GM19025 (cell line): ENCODE results near the gene OR6J1.
"Not testable (repeated sequence)": the region's sequence is repeated elsewhere in the genome, so short reads cannot be mapped to it uniquely, and the experiment has no call there.

Experiments
- ATAC-seq: cut with Tn5 transposase; IDR thresholded peaks from one replicate; pipeline ENCODE4 v1.9.1; 2021; ENCODE audit warnings: mild to moderate bottlenecking, low read depth, moderate library complexity; ENCODE audit not compliant: unreplicated experiment

The OR6J1 gene

DNA sequence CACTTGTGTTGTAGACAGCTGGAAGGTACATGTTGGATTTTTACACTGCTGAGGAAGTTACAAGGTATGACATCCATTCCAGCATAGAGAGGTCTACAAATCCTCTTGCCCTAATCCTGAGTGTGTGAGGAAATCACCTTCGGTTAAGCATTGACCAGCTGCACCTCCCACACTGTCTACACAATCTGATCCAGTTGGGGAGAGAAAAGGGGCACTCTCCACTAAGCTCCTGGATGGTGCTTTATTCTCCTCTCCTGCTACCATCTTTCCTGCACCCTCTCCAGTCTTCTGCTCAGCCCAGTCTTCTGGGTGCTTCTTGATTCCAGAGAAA lies at the start of gene OR6J1:
Gene OR6J1 (minus strand): TSS at position 48 of the 331 bp plus-strand sequence. CDS start 9,541 bp downstream, outside the sequence.
- no peak for ATAC-seq

DNA sequence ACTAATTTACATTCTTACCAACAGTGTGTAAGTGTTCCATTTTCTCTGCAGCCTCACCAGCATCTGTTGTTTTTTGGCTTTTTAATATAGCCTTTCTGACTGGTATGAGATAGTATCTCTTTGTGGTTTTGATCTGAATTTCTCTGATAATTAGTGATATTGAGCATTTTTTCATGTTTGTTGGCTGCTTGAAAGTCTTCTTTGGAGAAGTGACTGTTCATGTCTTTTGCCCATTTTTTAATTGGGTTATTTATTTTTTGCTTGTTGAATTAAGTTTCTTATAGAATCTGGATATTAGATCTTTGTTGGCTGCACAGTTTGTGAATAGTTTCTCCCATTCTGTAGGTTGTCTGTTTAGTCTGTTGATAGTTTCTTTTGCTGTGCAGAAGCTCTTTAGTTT lies 48.0 kb upstream of the OR6J1 start:
- no peak for ATAC-seq

DNA sequence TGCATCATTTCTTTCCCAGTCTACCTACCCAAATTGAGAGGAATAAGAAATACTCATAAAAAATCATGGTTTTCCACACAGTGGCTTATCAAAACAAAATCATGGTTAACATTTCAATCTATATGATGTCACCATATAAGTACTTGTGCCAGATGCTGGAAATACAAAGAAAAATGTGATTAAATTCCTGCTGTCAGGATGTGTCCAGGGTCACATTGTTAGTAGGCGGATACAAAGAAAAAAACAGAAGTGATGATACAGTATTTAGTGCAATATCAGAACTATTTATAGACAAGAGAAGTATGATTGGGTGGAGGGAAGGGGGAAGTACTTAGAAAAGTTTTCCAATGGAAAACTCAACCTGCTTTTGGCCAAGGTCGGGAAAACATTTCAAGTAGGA lies 47.0 kb upstream of the OR6J1 start:
- no peak for ATAC-seq

DNA sequence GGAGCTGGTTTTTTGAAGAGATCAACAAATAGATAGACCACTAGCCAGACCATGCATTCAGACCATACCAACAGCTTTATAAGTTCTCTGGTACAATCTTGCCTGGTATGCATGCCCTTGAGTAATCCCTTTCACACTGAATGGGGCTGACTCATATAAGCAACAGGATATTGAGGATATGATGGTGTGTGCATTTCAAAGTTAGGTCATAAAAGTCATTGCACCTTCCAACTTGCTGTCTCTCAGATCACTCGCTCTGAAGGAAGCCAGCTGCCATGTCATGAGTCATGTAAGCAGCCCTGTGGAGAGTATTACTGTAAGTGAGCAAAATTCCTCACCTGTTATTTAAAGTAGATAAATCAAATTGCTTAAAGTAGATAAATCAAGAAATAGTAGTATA lies 45.0 kb upstream of the OR6J1 start:
- no peak for ATAC-seq

DNA sequence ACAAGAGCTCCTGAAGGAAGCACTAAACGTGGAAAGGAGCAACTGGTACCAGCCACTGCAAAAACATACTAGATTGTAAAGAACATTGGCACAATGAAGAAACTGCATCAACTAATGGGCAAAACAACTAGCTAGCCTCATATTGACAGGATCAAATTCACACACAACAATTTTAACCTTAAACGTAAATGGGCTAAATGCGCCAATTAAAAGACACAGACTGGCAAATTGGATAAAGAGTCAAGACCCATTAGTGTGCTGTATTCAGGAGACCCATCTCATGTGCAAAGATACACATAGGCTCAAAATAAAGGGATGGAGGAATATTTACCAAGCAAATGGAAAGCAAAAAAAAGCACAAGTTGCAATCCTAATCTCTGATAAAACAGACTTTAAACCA lies 43.8 kb upstream of the OR6J1 start:
- ATAC-seq, result not testable (repeated sequence)

DNA sequence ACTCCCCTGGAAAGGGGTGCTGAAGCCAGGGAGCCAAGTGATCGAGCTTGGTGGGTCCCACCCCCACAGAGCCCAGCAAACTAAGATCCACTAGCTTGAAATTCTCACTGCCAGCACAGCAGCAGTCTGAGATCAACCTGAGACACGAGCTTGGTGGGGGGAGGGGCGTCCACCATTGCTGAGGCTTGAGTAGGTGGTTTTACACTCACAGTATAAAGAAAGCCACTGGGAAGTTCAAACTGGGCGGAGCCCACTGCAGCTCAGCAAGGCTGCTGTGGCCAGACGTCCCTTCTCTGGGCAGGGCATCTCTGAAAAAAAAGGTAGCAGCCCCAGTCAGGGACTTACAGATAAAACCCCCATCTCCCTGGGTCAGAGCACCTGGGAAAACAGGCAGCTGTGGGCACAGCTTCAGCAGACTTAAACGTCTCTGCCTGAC lies 42.0 kb upstream of the OR6J1 start:
- ATAC-seq, result not testable (repeated sequence)

DNA sequence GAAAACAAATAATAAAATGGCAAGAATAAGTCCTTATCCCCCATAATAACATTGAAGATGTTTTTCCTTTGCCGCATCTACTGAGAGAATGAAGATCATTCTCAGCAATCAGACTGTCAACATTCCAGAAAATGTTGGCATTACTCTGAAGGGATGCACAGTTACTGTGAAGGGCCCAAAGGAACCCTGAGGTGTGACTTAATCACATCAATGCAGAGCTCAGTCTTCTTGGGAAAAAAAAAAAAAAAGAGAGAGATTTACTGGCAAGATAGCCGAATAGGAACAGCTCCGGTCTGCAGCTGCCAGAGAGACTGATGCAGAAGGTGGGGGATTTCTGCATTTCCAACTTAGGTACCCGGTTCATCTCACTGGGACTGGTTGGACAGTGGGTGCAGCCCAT lies 41.3 kb upstream of the OR6J1 start:
- ATAC-seq, result no peak

DNA sequence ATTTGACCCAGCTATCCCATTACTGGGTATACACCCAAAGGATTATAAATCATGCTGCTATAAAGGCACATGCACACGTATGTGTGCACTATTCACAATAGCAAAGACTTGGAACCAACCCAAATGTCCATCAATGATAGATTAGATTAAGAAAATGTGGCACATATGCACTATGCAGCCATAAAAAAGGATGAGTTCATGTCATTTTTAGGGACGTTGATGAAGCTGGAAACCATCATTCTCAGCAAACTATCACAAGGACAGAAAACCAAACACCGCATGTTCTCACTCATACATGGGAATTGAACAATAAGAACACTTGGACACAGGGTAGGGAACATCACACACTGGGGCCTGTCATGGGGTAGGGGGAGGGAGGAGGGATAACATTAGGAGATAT lies 39.3 kb upstream of the OR6J1 start:
- not testable (repeated sequence) for ATAC-seq

DNA sequence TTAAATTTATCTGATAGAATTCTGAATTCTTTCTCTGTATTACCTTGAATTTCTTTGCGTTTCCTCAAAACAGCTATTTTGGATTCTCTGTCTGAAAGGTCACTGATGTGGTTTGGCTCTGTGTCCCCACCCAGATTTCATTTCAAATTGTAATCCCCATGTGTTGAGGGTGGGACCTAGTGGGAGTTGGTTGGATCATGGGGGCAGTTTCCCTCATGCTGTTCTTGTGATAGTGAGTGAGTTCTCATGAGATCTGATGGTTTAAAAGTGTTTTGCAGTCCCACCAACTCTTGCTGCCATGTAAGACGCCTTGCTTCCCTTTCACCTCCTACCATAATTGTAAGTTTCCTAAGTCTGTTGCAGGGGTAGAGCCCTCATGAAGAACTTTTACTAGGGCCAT lies 34.1 kb upstream of the OR6J1 start:
- ATAC-seq, result no peak

DNA sequence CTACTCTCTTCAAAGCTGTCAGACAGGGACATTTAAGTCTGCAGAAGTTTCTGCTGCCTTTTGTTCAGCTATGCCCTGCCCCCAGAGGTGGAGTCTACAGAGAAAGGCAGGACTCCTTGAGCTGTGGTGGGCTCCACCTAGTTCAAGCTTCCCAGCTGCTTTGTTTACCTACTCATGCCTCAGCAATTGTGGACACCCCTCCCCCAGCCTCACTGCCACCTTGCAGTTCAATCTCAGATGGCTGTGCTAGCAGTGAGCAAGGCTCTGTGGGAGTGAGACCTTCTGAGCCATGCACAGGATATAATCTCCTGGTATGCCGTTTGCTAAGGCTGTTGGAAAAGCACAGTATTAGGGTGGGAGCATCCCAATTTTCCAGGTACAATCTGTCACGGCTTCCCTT lies 33.4 kb upstream of the OR6J1 start:
- not testable (repeated sequence) for ATAC-seq

DNA sequence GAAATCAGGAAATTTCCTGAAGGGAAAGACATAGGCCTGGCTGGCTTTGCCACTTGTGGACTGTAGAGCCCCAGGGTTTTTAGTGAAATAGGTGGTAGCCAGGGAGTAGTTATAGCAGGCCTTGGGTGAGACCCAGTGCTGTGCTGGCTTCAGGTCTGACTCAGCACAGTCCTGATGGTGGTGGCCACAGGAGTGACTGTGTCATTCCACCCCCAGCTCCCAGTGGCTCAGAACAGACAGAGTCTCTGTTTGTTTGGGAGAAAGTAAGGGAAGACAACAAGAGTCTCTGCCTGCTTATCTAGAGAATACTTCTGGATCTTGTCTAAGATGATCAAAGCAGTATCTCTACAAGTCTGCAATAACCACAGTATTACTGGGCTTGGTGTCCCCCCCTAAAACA lies 27.5 kb upstream of the OR6J1 start:
- ATAC-seq, result no peak

DNA sequence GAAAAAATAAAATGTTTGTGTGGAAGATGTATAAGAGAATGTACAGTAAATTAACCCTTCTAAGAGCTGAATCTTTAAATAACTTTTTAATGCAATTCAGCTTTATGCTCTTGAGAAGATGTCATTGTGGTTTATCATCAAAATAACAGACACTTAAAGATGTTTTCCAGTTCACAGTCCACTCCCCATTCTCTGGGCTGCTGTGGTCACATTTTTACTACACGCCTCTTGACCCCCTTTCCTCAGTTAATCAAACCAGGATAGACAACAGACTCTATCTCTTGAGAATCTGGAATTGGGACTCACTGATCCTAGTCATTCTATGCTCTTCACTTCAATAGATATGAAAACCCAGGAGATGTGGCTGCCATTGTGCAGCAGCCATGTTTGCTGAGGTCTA lies 24.7 kb upstream of the OR6J1 start:
- no peak for ATAC-seq

DNA sequence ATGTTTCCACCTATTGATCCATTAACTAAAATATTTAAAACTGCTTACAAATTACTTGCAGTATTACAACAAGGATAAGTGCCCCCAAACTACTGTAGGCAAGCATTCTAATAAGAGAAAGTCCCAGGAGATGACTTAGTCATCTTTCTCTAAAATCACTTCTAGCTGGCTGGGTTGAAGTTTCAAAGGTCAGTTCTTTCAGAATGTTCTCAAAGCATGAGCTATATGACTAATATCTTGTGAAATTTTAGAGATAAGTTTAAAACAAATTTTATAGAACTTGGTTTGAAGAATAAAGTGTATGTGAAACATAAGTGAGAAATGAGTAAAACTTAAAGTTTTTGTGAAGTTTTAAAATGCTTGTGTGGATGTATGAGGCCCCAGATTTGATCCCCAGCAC lies 24.3 kb upstream of the OR6J1 start:
- ATAC-seq, result no peak

DNA sequence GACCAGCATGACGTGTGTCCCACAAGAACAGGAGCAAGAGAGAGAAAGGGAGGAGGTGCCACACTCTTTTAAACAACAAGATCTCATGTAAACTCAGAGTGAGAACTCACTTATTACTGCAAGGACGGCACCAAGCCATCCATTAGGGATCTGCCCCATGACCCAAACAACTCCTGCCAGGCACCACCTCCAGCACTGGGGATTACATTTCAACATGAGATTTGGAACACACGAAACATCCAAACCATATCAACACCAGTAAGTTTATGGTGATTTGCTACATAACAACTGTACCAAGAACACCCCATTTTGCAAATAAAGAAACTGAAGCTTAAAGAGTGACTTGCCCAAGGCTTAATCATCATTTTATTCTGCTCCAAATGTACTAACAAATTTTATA lies 23.7 kb upstream of the OR6J1 start:
- ATAC-seq, result no peak

DNA sequence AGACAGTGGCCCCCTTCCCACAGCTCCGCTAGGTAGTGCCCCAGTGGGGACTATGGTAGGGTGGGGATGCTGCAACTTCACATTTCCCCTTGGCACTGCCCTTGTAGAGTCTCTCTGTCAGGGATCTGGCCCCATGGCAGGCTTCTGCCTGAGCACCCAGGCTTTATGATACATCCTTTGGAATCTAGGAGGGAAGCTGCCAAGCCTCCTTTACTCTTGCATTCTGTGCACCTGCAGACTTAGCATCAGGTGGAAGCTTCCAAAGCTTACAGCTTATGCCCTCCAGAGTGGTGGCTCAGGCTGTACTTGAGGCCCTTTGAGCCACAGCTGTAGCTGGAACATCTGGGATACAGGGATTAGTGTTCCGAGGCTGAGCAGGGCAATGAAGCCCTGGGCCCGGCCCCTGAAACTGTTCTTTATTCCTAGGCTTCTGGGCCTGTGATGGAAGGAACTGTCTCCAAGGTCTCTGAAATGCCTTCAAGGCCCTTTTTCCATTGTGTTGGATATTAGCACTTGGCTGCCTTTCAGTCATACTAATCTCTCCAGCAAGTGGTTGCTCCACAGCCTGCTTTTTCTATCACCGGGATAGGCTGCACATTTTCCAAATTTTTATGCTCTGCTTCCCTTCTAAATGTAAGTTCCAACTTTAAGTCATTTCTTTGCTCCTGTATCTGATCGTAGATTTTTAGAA lies 22.2 kb upstream of the OR6J1 start:
- ATAC-seq, result no peak

DNA sequence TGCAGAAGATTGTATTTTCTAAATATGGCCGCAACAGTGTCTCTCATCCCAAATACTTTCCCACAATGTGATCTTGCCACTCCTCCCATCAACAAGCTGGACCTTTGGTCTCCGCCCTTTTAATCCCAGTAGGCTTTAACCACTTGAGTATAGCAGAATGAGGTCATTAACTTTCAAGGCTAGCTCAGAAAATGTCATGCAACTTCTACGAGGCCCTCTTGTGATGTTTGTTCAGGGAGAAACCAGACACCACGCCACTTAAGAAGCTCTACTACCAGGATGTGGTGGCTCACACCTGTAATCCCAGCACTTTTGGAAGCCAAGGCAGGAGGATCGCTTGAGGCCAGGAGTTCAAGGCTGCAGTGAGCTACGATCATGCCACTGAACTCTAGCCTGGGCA lies 20.1 kb upstream of the OR6J1 start:
- no peak for ATAC-seq

DNA sequence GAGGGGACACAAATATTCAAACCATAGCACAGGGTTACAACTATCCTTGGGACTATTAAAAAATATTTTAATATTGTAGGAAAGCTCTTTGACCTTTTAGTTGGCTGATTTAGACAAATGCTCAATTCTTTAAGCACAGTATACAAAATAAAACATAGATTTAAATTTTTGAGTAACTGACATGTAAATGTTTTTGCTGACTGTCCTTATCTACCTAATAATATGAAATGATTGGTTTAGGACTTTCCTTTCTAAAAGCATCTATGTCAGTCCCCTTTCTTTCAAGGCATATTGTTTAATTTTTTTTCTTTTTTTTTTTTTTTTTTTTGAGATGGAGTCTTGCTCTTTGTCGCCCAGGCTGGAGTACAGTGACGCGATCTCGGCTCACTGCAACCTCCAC lies 16.5 kb upstream of the OR6J1 start:
- ATAC-seq, result no peak

DNA sequence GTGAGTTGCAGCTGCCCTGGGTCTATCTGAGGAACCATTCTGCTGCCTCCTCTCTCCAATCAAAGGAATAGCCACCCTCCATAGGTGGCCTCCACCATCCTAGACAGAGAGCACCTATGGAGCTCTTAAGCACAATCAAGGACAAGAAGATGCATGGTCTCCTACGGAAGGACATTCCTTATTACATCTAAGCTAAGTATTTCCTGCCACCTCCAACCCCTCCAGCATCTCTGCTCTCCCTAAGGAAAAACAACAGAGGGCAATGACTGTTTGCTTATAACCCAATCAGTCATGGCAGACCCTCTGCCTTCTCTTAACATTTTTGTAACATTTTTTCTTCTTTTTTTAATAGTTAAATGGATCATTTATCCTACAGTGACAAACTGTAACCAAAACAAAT lies 14.8 kb upstream of the OR6J1 start:
- ATAC-seq, result no peak

DNA sequence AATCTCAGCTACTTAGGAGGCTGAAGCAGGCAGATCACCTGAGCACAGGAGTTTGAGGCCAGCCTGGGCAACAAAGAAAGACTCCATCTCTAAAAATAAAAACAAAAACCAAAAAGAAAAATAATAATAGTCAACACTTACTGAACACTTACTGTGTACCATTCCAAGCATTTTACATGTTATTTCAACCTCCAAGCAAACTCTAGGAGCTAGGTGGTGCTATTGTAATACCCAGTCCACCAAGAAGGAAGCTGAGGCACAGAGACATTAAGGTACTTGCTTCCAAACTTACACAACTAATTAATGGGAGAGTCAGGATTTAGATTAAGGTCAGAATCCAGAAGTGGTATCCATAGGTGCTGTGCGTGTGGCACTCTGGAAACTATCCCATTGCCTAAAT lies 13.7 kb upstream of the OR6J1 start:
- no peak for ATAC-seq

DNA sequence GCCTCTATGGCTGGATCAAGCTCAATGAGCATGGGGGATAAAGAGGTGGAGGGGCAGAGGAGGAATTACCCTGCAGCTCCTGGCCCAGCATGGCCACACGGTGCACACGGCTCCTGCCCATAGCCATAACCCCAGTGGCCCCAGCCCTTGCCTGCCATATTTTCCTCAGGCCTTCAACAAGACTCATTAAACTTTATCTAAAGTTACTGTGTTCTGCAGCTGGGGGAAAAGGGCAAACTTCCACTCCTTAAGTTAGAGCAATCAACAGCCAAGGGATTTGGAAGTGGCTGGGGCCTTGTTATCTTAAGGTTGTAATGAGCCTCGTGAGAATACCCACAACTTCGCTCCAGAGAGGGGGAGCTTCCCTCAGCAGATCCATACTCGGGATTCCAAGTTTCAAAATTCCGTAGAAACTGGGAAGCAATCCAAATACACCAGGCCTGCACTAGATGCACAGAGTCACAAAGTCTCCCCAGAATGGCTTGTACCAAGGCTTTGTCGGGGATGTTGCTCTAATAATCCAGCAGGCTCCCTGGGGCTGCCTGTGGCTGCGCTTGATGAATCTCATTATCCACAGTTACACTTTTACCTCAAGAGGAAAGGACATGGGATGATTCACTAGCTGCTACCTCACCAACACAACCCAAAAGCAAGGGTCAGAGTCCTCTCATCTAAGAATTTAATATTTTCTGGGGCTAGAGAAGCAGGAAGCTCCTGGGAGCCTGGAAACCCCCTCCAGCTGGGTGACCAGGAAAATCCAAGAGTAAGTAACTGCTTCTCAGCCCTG lies 13.0 kb upstream of the OR6J1 start:
- ATAC-seq, result no peak

DNA sequence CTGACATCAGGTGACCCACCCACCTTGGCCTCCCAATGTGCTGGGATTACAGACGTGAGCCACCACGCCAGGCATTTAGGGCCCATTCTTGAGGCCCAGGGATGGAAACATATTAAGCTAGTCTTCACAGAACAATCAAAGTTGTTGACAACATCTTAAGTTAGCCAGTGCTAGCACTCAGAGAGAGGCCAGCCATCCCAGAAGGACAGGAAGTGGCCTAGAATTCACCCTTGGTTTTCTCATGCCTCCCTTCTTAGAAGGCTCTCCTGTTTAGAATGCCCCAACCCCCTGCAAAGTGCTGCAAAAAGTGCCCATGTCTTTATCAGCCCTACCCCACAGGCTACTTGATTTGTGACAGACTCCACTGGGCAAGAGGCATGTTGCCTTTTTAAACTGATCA lies 12.1 kb upstream of the OR6J1 start:
- ATAC-seq, result no peak

DNA sequence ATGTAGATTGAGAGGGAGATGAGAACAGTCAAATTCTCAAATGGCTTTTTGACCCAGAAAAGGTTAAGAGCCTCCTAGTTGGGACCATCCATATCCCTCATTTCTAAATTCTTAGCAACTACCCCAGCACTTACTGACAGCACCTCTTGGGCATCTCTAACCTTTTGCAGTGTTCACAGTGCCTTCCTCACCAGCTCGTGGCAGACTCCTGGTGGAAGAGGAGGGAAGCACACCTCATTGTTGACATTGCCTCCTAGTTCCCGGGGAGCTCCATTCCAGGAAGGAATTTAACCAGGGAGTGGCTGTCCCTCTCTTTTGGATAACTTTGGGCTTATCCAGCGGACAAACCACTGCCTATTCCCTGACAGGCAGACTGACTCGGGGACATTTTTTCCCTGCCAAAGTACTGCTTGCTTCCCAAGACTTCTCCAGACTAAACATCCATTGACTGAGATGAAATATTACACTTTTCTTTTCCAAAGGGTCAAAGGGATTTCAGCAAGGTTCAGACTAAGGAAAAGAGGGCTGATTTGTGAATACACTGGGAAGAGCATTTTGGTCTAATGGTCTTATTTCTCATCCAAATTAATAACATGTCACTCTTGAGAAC lies 9.0 kb upstream of the OR6J1 start:
- ATAC-seq, result no peak
